Fibroblast of skin of left quadriceps (primary cell): Measurements from ENCODE around the gene KLHL18.
"Not testable (repeated sequence)": the region's sequence is repeated elsewhere in the genome, so short reads cannot be mapped to it uniquely, and the experiment has no call there.

Experiments
- DNase-seq, 2 experiments: peaks; one replicate each; pipeline ENCODE4 v3.0.0-alpha.2; 2013; ENCODE audit warnings: low read depth in 2 of 2

The KLHL18 gene

GRCh38 chr3:47362701-47363100, 80.0 kb downstream of the KLHL18 start:
- no peak for DNase-seq

DNA sequence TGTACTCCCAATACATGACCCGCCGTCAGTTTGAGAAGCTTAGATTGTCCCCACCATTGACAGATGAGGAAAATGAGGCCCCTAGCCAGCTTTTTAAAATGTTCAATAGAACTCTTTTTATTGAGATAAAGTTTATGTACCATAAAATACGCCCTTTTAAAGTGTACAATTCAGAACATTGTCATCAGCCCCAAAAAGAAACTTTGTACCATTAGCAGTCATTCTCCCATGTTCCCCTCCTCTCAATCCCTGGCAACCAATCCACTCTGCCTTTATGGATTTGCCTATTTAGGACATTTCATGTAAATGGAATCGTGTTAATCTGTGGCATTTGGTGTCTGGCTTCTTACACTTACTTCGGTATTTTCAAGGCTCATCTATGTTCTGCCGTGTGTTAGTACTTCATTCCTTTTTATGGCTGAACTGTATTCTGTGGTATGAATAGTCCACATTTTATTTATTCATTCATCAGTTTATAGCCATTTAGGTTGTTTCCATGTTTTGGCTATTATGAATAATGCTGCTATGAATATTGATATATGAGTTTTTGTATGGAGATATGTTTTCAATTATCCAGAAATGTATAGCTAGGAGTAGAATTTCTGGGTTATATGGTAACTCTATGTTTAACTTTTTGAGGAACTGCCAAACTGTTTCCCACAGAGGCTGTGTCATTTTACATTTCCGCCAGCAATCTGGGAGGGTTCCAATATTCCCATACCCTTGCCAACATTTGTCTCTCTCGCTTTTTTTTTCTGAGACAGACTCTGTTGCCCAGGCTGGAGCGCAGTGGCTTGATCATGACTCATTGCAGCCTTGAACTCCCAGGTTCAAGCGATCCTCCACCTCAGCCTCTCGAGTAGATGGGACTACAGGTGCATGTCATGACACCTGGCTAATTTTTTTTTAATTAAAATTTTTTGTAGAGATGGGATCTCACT, 82.7 kb downstream of the KLHL18 start:
- DNase-seq: peak; percentile 87

DNA sequence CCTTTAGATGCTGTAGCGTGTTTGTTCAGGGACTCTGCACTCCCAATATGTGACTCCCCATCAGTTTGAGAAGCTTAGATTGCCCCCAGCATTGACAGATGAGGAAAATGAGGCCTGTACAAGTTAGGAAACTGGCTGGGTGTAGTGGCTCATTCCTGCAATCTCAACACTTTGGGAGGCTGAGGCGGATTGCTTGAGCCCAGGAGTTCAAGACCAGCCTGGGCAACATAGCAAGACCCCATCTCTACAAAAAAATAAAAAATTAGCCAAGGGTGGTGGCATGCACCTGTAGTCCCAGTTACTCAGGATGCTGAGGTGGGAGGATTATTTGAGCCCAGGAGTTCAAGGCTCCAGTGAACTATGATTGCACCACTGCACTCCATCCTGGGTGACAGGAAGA, 84.1 kb downstream of the KLHL18 start:
- no peak for DNase-seq

DNA sequence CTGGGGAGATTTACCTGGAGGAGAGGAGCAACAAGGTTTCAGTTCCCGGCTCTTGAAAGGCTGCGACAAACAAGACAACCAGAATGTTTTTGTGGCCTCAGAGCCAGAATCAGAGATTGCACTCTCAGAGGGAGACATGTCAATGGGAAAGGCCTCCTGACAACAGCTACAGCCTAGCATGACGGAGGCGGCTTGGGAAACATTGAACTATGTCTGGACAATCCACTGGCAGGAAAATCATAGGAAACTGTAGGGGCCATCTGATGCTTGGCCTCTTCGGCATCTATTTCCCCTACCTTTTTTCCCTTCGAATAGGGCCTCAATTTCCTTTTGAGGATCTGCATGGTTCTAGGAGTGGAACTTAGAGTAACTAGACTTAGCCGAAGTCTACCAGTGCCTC, 84.9 kb downstream of the KLHL18 start:
- DNase-seq: no peak

GRCh38 chr3:47370020-47370419, 87.3 kb downstream of the KLHL18 start:
- not testable (repeated sequence) for DNase-seq

DNA sequence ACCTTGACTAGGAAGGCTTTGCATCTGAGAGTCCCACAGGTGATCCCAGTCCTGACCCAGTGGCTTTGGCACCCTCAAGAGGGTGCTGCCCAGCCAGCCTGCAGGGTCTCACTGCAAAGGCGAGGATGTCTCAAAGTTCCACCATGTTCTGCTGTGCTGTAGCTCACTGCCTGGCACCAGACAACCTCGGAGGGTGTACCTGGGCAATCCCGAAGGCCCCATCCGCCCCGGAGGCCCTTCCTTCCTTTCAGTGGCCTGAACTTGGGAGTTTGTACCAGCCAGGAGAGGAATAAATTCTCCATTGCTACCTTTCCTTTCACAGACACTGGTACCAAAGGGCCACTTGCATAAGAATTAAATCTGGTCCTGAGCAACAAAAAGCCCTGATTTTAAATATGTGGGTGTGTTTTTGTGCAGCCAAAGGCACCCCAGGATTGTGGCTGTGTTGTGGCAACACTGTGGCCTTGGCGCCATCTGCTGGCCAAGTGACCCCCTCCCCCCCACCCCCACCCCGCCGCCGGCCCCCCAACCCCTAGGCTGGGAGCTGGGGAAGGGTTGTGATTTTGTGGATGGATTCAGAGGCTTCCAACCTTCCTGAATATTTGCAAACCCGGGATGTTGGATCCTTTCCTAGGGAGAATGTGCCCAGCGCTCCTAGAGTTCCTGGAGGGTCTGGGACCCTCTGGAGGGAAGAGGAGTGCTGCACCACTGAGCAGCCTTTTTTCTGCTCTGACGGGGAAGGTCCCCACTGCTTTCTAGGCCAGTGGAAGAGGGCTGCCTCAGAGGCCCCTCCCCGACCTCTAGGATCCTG, 88.3 kb downstream of the KLHL18 start:
- DNase-seq: no peak

DNA sequence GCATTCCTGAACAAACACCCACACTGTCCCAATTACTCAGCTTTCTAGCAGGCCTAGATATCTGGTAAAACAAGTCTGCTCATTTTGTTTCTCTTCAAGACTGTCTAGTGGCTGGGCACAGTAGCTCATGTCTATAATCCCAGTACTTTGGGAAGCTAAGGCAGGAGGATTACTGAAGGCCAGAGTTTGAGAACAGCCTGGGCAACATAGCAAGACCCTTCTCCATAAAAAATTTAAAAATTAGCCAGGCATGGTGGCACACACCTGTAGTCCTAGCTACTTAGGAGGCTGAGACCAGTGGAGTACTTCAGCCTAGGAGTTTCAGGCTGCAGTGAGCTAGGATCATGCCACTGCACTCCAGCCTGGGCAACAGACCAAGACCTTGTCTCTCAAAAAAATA, 91.8 kb downstream of the KLHL18 start:
- DNase-seq: no peak

GRCh38 chr3:47376393-47376792, 93.6 kb downstream of the KLHL18 start:
- no peak for DNase-seq

GRCh38 chr3:47377186-47377585, 94.4 kb downstream of the KLHL18 start:
- no peak for DNase-seq

DNA sequence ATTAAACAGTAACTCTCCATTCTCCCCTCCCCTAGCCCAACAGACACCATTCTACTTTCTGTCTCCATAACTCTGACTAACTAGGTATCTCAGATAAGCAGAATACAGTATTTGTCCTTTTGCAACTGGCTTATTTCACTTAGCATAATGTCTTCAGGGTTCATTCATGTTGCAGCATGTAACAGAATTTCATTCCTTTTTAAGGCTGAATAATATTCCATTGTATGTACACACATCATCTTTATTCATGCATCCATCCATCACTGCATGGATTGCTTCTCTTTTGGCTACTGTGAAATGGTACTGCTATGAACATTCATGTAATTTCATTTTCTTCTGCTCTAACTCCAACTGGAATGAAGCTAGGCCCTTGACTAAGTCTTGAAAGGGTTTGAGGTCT, 96.1 kb downstream of the KLHL18 start:
- no peak for DNase-seq

GRCh38 chr3:47379411-47379899, 96.7 kb downstream of the KLHL18 start:
- no peak for DNase-seq

- no peak for DNase-seq
These were observed 97.4 kb downstream of the KLHL18 start for GRCh38 chr3:47380026-47380600.

DNA sequence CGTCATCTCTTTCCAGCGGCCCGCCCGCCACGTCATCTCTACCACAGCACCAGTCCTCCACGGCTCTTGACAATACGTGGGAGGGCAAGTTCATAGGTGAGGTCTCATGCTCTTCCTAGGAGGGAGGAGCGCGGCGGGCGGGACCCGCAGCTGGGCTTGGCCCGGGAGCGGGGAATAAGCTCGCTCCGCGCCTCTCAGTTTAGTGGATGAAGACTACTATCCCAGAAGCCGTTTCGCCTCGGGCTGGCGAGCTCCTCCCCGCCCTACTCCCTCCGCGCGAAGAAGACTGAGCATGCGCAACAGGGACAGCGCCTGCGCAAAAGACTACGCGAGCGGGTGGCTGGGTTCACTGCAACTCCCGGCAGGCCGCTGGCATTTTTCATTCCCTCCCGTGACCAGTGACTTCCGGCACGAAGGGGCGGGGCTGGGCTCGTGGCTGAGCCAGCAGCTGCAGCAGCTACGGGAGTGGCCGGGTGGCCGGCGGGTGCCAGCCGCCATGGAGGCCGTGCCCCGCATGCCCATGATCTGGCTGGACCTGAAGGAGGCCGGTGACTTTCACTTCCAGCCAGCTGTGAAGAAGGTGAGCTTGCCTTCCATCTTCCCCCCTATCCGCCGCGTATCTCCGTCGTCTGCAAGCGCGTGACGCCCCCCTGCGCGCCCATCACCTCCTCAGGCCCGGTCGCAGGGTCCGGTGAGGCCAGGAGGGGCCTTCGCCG, 98.0 kb downstream of the KLHL18 start, which contains the start of gene PTPN23:
Gene PTPN23, plus strand, starts transcription at position 421 of the 716 bp plus-strand sequence. Its CDS starts 76 bp downstream, at position 497.
- peak; percentile 97 for DNase-seq

- peak; percentile 69 to 71 for DNase-seq
These were observed 98.8 kb downstream of the KLHL18 start for GRCh38 chr3:47381317-47382157.

GRCh38 chr3:47384425-47384824, 101.7 kb downstream of the KLHL18 start:
- DNase-seq: no peak

- DNase-seq: no peak
These were observed 102.3 kb downstream of the KLHL18 start for GRCh38 chr3:47385007-47385406.

DNA sequence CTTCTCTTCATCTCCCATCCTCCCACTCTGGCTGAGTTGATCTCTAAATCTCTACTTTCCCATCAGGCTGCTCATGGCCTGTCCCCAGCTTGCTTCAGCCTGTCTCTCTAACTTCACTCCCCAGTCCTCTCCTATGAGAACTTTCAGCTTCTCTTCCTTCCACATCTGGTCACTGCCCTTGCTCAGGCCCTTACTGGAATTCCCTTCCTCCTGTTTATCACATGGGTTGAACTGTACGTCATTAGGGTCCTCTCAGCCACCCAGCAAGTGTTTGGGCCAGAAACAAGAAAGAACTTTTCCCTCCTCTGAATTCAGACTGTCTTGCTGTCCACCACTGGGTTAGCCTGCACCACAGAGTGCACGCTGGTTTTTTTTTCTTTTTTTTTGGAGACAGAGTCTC, 103.1 kb downstream of the KLHL18 start:
- no peak for DNase-seq

DNA sequence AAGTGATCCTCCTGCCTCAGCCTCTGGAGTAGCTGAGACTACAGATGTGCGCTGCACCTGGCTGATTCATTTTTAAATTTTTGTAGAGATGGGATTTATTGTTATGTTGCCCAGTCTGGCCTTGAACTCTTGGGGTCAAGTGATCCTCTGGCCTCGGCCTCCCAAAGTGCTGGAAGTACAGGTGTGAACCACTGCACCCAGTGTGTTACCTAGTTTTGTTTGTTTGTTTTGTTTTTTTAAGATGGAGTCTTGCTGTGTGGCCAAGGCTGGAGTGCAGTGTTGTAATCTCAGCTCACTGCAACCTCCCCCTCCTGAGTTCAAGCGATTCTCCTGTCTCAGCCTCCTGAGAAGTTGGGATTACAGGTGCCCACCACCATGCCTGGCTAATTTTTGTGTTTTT, 110.2 kb downstream of the KLHL18 start:
- DNase-seq: no peak

DNA sequence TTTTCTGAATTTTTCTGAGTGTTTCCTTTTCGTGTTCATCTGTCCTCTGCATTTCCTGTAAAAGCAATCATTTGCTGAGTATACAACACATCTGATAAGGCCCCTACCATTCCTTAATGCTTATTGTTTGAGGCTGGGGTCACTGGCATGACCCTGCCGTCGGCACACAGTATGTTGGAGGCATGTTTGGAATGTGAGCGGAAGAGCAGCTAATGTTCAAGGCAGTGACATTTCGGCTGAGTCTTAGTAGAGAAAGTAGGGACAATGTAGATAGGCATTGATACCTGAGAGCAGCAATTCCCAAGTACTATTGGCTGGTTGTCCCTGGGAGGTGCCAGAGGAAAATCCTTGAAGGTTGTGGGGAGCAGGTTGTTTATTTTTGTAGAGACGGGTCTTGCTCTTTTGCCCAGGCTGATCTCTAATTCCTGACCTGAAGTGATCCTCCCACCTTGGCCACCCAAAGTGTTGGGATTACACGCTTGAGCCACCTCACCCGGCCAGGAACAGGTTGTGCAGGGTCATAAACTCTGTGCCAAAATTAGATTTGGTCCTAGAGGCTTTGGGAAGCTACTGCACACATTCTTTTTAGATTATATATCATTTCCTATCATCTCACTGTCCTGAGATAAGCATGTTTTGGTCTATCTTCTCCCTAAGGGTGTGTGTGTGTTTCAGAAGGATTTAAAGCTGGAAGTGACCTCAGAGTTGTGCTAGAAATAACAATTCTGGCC, 111.6 kb downstream of the KLHL18 start:
- DNase-seq: peak in 1 of 2 experiments; percentile 16

GRCh38 chr3:47394881-47395280, 112.1 kb downstream of the KLHL18 start:
- no peak for DNase-seq
